GM12875 (cell line): ENCODE results near the gene CCDC141.

Experiments used
- H3K4me3 ChIP-seq: one replicate; pipeline ENCODE4 v1.5.1; 2011; ENCODE audit warnings: low read depth, low read length, control low read depth
- CTCF ChIP-seq: IDR thresholded peaks from 2 replicates; pipeline ENCODE4 v1.5.1; 2011; ENCODE audit warnings: low read depth, mild to moderate bottlenecking, control low read depth, inconsistent platforms, low read length, moderate library complexity, borderline replicate concordance; ENCODE audit not compliant: insufficient read depth

CCDC141 gene

GRCh38 chr2:178859730-178860129, 190.2 kb downstream of the CCDC141 start:
- no peak overlapping the region for H3K4me3 ChIP-seq
- no peak for TF ChIP-seq CTCF

DNA sequence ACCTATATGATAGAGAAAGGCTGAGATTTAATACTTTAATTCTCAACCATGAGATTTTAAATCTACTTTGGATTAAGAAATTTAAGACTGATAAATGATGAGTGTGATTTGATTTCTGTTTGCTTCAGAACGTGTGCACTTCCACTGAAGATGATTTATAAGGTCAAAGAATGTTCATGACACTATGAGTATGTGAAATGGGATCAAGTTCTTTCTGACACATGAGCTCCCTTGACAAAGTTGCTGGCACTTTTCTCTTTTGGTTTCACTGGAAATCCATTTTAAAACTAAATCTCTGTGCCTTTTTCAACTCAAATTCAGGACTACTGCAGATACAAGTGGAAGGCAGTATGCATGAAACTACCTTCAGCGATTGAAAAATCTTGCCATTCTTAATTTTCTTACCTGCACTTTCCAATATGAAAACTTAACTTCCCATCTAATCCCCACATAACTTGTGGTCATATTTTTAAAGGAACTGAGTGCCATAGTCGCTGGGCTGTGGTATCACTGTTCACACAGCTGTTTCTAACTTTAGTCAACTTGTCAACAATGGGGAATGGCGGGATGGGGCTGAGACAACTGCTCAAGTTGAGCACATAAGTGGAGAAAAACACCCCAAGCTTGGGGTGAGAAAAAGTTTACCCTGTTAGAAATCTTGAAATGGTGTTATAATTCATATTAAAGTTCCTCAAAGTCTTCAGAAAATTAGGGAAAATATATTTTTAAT, 190.9 kb downstream of the CCDC141 start:
- TF ChIP-seq CTCF, result no peak
- H3K4me3 ChIP-seq, result no peak overlapping the region

DNA sequence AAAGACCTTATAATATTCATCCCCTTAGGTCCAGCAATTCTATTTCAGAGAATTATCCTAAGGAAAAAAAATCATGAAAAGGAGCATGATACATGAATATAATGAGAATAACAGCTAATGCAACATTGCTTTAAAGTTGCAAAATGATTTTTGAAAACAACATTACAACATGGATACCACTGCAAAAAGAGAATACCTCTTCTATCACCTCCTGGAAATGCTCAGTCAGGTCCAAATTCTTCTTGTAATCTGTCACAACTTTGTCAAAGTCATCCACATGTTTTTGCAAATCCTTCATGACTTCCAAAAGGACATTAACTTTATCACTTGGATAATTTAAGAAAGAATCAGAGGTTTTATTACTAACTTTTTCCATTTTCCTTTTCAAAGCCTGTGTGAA, 194.8 kb downstream of the CCDC141 start:
- TF ChIP-seq CTCF, result no peak
- H3K4me3 ChIP-seq, result no peak overlapping the region

DNA sequence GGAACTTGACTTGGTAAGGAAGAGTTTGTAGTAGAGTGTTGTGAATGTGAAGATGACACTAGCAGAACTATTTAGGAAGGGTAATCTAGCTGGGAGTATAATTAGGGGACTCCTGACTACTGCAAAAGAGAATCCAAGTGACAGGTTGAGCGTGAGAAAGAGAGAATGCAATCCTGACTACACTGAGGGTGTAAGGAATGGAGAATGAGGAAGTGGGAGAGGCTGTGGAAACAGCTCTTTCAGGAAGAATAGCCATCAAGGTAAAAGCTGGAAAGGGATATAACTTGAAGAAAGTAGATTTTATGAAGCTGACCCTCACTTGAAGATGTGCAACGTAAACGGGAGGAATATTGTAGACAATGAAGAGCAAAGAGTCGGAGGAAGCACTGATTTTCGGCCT, 201.6 kb downstream of the CCDC141 start:
- no peak overlapping the region for H3K4me3 ChIP-seq

GRCh38 chr2:178846458-178846802, 203.5 kb downstream of the CCDC141 start:
- no peak overlapping the region for H3K4me3 ChIP-seq
- no peak for TF ChIP-seq CTCF

More for the DNA sequence above, 201.6 kb downstream of the CCDC141 start:
- TF ChIP-seq CTCF, result no peak

- H3K4me3 ChIP-seq, result no peak overlapping the region
- no peak for TF ChIP-seq CTCF
Observed at GRCh38 chr2:178845566-178846457, 204.1 kb downstream of the CCDC141 start.
